Islet of Langerhans (tissue), 1 donor: Measurements from ENCODE around the gene B4GALNT4.
"Not testable (repeated sequence)": the region's sequence is repeated elsewhere in the genome, so short reads cannot be mapped to it uniquely, and the experiment has no call there.

Experiments used
- FAIRE-seq: peaks from one replicate; lab custom pipeline; 2011; peaks lifted over from hg19 to GRCh38; lab: Jason Lieb, UNC

Gene B4GALNT4

GRCh38 chr11:335779-336658 lies 33.3 kb upstream of the B4GALNT4 start:
- no peak for FAIRE-seq

DNA sequence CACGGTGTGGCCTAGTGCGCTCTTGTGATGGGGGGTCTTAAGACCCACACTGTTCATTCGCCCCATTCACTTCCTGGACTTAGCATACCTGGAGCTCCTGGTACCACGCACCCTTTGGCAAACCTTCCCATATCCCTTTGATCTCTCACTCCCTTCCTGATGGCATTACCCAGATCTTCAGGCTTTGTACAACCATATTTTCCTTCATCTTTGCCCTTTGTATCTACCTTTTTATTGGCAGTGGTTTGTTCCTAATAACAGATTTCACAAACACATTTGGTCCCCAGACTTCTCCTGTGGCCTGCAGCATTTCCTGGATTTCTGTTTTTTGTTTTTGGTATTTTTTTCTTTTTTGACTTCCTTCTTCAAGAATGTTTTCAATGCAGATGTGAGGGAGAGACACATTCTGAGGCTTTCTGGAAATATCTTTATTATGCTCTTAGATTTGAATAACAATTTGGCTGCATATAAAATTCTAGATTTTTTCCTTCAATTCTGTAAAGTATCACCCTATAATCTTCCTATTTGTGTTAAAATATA lies 32.6 kb upstream of the B4GALNT4 start:
- FAIRE-seq: no peak

DNA sequence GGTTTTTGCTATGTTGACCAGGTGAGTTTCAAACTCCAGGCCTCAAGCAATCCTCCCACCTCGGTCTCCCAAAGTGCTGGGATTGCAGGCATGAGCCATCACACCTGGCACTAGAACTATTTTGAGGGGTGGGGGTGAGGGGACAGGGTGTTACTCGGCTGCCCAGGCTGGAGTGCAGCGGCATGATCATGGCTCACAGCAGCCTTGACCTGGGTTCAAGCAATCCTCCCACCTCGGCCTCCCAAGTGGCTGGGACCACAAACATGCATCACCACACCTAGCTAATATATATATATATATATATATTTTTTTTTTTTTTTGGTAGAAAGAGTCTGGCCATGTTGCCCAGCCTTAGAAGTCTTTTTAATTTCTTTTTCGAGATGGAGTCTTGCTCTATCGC lies 31.6 kb upstream of the B4GALNT4 start:
- FAIRE-seq: no peak

GRCh38 chr11:339963-340362 lies 29.3 kb upstream of the B4GALNT4 start:
- FAIRE-seq: no peak

DNA sequence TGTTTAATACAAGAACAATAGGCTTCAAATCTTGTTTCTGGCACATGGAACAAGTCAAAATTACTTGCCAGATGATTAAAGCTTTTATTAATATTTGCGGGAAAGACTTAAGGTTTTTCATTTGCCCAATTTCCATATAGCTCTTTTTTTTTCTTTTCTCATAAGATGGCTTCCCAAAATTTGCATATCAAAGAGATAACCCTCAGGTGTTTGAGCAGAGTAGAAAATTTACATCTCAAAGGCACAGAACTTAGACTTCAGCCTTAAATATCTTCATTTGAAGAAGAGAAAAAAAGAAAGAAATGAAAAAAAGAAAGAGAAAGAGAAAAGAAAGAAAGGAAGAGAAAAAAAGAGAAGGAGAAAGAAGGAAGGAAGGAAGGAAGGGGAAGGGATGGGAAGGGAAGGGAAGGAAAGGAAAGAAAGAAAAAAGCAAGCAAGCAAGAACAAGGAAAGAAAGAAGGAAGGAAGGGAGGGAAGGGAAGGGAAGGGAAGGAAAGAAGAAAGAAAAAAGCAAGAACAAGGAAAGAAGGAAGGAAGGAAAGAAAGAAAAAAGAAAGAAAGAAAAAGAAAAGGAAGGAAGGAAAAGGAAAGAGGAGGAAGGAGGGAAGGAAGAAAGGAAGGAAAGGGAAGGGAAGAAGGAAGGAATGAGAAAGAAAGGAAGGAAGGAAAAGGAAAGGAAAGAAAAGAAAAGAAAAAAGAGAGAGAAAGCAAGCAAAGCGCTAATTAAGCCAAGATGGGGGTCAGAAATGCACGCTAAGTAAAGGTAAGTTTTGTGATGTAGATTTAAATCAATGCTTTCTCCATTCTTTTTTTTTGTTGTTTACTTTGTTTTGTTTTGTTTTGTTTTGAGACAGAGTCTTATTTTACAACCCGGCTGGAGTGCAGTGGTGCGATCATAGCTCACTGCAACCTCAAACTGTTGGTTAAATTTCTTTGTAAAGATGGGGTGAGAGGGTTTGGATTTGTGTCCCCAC lies 28.5 kb upstream of the B4GALNT4 start:
- FAIRE-seq: no peak

DNA sequence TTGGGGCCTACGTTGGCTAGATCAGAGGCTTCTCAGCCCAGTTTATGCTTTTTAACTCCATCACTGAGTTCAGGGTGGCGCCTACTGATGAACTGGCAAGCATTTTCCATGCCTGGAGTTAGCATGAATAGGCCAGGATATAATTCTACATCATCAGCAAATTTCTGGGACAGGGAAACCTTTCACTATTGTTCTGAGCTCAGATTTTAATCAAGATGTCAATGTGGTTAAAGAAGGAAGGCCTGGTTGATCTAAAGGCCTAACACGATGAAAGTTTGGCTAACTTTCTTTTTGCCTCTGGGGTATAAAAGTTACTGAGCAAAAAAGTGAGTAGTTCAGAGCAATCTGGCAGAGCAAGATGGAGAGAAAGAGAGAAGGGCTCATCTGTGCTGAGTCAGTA lies 27.0 kb upstream of the B4GALNT4 start:
- FAIRE-seq: no peak

DNA sequence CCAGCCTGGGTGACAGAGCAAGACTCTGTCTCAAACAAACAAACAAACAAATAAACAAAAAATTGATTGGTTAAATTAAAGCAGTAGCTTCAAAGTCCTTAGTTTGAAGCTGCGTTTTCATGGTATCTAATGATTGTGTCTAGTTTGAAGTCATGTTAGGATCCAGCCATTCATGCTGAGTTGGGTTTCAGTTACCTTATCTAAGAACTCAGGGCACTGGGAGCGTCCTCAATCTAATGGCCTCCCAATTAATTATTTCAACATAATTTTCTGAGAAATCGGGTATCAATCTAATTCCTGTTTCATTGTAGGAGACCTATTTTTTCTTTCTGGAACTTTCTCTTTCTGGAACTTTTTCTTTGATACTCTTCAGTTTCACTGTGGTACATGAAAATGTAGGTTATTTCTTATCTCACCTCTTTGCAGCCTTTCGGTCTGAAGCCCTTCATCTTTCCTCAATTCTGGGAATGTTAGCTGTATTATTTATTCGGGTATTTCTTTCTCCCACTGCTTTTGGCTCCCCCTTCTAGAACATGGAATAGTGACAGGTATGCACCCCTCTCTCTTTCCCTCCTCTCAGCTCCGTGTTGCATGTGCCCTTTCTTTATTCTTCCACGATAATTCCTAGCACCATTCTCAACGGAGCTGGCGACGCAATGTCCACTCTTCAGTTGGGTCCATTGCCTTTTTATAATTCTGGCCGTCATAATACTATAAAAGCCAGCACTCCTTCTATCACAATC lies 24.3 kb upstream of the B4GALNT4 start:
- FAIRE-seq: no peak

DNA sequence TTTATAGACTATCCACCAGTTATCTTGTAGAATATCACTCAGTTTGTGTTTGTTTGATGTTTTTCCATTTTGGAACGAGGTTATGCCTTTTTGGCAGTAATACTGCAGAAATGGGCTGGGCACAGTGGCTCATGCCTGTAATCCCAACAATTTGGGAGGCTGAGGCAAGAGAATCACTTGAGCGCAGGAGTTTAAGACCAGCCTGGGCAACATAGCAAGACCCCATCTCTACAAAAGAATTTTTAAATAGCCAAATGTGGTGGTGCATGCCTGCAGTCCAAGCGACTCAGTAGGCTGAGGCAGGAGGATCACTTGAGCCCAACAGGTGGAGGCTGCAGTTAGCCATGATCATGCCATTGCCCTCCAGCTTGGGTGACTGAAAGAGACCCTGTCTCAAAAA lies 22.8 kb upstream of the B4GALNT4 start:
- no peak for FAIRE-seq

DNA sequence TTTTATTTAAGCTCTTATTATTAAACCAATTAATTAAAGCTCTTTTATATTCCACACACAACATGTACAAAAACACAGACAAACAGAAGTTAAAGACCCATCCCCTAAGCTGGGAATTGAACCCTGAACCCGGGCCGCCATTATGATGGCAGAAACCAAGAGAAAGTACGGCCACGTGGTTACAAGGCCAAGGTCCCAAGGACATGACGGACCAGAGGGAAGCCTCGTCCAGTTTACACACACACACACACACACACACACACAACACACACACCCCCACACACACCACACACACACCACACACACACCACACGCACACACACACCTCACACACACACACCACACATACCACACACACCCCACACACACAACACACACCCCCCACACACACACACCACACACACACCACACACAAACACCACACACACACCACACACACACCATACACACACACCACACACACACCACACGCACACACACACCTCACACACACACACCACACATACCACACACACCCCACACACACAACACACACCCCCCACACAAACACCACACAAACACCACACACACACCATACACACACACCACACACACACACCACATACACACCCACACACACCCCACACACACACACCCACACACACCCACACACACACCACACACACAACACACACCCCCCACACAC lies 19.9 kb upstream of the B4GALNT4 start:
- not testable (repeated sequence) for FAIRE-seq

GRCh38 chr11:350033-350722 lies 19.1 kb upstream of the B4GALNT4 start:
- FAIRE-seq: not testable (repeated sequence)

- FAIRE-seq: no peak
These were observed 18.5 kb upstream of the B4GALNT4 start for GRCh38 chr11:350723-351255.

DNA sequence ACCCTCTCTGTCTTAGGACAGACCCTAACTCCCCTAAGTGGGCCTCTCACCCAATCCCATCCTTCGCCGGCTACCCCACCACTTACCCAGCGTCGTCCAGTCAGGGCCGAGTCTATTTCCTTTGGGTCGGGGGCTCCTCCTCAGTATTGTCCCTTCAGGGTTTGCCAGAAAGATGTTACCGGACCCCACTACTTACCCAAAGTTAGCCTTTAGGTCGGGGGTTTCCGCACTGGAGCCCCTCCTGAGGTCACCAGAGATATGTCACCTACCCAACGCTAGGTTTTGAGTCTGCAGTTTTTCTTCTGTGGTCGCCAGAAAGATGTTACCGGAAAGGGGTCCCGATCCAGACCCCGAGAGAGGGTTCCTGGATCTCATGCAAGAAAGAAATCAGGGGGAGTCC lies 17.9 kb upstream of the B4GALNT4 start:
- no peak for FAIRE-seq

DNA sequence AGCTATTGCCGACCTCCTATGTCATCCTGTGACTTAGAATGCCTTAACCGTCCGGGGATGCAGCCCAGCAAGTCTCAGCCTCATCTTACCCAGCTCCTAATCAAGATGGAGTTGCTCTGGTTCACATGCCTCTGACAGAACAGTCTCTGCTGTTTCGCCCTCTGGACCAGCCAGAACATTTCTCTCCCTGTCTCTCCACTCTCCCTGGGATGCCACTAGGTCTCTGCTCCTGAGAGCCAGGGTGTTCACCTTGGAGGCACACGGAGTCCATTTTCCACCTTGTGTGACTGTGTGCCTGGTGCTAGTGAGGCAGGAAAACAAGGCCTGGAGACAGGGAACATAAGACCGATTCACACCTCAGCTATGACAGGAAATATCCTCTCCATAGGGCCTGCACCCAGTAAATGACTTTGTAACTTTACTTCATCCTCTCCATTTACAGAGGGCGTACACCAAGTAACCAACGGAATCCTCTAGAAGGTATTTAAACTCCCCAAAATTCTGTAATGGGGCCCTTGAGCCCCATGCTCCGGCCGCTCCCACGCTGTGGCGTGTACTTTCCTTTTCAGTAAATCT lies 16.8 kb upstream of the B4GALNT4 start:
- no peak for FAIRE-seq

DNA sequence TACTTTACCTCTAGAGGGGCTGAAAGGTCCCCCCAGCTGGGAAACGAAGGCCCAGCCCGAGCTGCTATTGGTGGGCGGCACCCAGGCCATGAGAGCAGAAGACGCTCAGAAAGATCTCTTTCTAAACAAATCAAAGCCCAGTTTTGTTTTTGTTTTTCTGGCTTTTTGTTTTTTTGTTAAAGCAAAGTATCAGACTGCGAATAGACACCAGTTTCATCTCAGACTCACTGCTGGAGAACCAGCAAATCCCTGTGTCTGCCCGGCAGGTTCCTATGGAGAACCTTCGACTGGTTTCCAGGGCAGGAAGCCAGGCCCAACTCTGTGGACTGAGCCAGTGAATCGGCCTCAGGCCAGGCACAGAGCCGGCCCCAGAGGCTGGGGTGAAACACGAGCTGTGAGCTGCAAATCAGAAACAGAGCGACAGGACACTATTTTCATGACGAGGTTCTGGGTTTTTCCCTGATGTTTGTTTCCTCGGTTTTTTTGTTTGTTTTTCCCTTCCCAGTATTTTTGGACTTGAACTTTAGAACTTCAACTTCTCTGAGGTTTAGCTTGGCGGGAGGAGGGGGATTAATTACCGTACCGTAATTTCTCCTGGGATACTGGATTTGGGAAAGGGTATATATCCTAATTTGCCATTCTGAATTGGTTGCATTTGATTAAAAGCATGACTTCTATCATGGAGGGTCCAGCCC lies 16.0 kb upstream of the B4GALNT4 start:
- FAIRE-seq: no peak

DNA sequence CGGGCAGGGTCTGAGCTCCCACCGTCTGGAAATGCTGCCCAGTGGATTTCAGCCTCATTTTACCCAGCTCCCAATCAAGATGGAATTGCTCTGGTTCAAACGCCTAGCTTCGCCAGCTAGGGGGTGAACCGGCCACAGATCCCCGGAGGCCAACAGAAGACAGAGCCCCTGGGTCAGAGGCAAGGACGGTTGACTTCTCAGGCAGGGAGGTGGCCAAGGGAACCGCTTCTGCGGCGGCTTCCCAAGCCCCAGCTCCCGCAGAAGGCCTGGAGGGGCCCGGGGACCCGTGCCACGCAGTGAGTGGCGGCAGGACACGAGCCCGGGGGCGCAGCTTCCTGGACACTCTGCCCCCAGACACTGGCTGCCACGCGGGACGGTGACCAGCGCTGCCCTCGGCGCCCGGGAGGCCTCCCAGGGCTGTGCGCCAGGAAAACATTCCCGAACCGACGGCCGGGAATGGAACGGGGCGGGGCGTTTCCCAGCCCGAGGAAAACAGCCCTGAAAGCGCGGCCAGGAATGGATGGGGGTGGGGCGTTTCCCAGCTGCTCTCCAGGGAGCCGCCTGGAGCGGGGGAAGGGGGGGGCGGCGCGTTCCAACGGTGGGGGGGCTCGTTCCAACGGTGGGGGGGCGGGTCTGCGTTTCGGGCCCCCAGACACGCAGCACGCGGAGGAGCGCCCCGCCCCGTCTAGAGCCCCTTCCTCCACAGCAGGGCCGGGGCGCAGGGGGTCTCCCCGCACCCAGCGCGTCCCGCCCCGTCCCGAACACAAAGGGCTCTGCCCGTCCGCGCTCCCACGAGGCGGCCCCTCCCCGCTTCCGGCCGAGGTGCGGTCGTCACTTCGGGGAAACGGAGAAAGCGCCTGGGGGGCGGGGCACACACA lies 13.5 kb upstream of the B4GALNT4 start:
- FAIRE-seq: no peak

- FAIRE-seq: no peak
These were observed 12.7 kb upstream of the B4GALNT4 start for GRCh38 chr11:356610-357009.

DNA sequence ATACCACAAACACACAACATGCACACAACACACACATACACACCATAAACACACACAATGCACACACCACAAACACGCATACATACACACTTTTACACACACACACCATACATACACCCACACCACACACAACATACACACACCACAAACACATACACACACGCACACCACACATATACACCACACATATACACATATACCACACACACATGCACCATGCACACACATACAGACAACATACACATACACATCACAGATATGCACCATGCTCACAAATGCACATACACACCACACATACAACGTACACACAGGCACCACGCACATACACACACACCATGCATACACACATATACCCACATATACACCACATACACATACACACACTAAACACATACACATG lies 11.7 kb upstream of the B4GALNT4 start:
- no peak for FAIRE-seq

DNA sequence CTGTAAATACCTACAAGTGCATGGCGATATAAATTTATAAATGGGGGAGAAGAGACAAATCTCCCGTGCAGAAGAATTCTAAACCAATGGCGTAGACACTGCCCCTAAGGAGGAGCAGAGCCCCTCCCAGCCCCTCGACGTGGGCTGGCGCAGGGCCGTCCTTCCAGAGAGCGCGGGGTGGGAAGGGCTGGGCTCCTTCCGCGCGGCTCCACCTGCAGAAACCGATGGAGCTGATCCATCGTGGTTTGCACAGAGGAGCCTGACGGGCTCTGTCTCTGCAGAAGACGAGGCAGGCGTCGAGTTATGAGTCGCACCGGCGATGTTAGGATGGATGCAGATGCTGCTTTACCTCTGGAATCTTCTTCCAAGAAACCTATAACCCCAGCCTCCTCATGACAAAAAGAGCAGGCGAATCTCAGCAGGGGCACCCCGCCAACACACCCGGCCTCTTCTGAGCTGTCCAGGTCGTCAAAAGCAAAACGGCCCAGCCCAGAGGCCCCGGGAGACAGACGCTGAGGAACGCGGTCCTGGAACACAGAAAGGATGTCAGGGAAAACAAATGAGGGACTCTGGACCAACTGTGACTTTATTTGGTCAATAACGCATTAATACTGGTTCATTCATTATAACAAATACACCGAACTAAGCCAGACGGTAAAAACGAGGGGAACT lies 11.0 kb upstream of the B4GALNT4 start:
- no peak for FAIRE-seq
